AG04450 (cell line): ENCODE measurements around the gene KTN1. TPM values are rescaled to one million over a fixed set of nuclear protein-coding genes. Genes with fewer than 3 reads are reported as not detected.

Experiments used
- CTCF ChIA-PET: fragments of 300-600, 350-600 bp; formaldehyde crosslinking; extraction: SDS; loops from one replicate; lab custom pipeline; 2022; ENCODE audit warnings: antibody characterized with exemption, inconsistent platforms; lab: Charles Lee
- POLR2A ChIA-PET: fragments of 350-600 bp; formaldehyde crosslinking; extraction: SDS; loops from one replicate; lab custom pipeline; 2021; ENCODE audit warnings: antibody characterized with exemption, inconsistent platforms; lab: Yijun Ruan, JAX
- DNase-seq: peaks from one replicate; pipeline ENCODE4 v3.0.0-alpha.2; 2011; ENCODE audit warnings: low read depth, low spot score
- H3K27ac ChIP-seq: one replicate; pipeline ENCODE4 v1.5.1; 2012; ENCODE audit warnings: low read depth, low read length, control low read depth
- H3K27me3 ChIP-seq: one replicate; pipeline ENCODE4 v1.6.0; 2012; ENCODE audit warnings: low read length; ENCODE audit not compliant: control insufficient read depth, insufficient read depth
- H3K4me3 ChIP-seq: 2 replicates; pipeline ENCODE4 v1.5.1; 2011; ENCODE audit warnings: mild to moderate bottlenecking, low read depth, low read length, control low read depth
- H3K9me3 ChIP-seq: 2 replicates; pipeline ENCODE4 v1.5.1; 2012; ENCODE audit warnings: low read length; ENCODE audit not compliant: control insufficient read depth, insufficient read depth
- polyA plus RNA-seq: library from polyadenylated mRNA; depleted of rRNA; stranded (reverse); fragments of >200 nt; gene quantifications from 2 replicates; pipeline ENCODE4 v1.2.3, GENCODE V29; 2011
- TF ChIP-seq, protein P1 (sequence below): IDR thresholded peaks from 2 replicates; pipeline ENCODE4 v1.5.1; 2011; ENCODE audit warnings: low read depth, low read length, control low read depth, inconsistent platforms

KTN1 gene
- polyA plus RNA-seq, 1 experiment, result 129 TPM

DNA sequence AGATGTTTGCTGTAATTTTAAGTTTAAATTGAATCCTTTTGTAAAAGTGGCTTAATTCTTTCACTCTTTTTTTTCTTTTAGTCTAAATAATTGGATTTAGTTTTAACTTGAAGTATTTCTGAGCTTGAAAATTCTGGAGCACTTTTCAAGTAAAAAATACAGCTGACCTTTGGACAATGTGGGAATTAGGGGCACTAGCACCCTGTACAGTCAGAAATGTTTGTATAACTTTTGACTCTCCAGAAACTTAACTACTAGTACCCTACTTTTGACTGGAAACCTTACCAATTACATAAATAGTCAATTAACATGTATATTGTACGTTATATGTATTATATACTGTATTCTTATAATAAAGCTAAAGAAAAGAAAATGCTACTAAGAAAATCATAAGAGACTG lies 7.8 kb downstream of the KTN1 start:
- H3K27me3 ChIP-seq, result no peaks in the 10 kb centered on the region
- H3K27ac ChIP-seq, result no peak overlapping the region
- TF ChIP-seq, protein P1, sequence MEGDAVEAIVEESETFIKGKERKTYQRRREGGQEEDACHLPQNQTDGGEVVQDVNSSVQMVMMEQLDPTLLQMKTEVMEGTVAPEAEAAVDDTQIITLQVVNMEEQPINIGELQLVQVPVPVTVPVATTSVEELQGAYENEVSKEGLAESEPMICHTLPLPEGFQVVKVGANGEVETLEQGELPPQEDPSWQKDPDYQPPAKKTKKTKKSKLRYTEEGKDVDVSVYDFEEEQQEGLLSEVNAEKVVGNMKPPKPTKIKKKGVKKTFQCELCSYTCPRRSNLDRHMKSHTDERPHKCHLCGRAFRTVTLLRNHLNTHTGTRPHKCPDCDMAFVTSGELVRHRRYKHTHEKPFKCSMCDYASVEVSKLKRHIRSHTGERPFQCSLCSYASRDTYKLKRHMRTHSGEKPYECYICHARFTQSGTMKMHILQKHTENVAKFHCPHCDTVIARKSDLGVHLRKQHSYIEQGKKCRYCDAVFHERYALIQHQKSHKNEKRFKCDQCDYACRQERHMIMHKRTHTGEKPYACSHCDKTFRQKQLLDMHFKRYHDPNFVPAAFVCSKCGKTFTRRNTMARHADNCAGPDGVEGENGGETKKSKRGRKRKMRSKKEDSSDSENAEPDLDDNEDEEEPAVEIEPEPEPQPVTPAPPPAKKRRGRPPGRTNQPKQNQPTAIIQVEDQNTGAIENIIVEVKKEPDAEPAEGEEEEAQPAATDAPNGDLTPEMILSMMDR, result no peak
- ChIA-PET CTCF (interaction anchor here (0.6 to 3.4 kb wide), 3 partner anchors 9 to 160 kb away, joined by 3 to 18 read pairs (median 3); no protein-coding TSS in a partner anchor), POLR2A (no interaction called here)
- no peak overlapping the region for H3K4me3 ChIP-seq
- no peak for DNase-seq
- no peaks in the 10 kb centered on the region for H3K9me3 ChIP-seq

DNA sequence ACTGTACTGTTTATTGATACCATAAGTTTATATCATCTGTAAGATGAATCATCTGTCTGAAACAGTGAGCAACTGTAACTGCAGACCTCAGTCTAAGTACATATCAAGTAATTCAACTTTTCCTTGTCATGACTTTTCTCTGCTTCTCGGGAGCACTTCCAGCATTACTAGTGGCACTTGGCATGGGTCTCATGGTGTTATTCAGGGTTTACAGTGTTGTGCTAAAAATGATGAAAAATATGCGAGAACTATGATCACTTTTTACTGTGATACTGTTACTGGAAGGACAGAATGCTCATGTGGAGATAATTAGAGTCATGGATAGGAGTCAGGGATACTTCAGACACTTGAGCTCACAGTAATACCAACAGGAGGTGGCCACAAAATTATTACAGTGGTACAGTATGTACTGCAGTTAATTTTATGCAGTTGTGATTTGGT lies 8.3 kb downstream of the KTN1 start:
- ChIA-PET CTCF (interaction anchor here (0.6 to 3.4 kb wide), 2 partner anchors 9 to 142 kb away, joined by 3 to 18 read pairs; no protein-coding TSS in a partner anchor), POLR2A (no interaction called here)
- no peak for DNase-seq
- TF ChIP-seq, protein P1, result no peak
- Histone ChIP-seq H3K9me3 (no peaks in the 10 kb centered on the region), H3K27ac (no peak overlapping the region), H3K27me3 (no peaks in the 10 kb centered on the region), H3K4me3 (no peak overlapping the region)

DNA sequence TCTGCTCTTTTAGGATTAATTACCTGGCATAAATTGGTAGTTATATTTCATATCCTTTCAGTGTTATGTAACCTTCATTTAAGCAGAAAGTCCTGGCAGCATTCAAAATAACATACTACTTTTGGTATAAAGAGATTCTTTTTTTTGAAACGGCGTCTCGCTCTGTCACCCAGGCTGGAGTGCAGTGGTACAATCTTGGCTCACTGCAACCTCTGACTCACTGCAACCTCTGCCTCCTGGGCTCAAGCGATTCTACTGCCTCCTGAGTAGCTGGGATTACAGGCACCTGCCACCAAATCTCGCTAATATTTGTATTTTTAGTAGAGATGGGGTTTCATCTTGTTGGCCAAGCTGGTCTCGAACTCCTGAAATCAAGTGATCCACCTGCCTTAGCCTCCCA lies 9.2 kb downstream of the KTN1 start:
- Histone ChIP-seq H3K9me3 (no peaks in the 10 kb centered on the region), H3K27ac (no peak overlapping the region), H3K27me3 (no peaks in the 10 kb centered on the region), H3K4me3 (no peak overlapping the region)
- TF ChIP-seq, protein P1, result no peak
- ChIA-PET POLR2A (no interaction called here), CTCF (interaction anchor here (1.9 kb wide), 1 partner anchor 143 kb away, joined by 6 read pairs; no protein-coding TSS in a partner anchor)
- no peak for DNase-seq

- no peak overlapping the region for H3K4me3 ChIP-seq
- no peak for DNase-seq
- no peaks in the 10 kb centered on the region for H3K27me3 ChIP-seq
- H3K9me3 ChIP-seq, result no peaks in the 10 kb centered on the region; the same call in 1 of the 2 replicates
- ChIA-PET CTCF (interaction anchor here (2.8 kb wide), 1 partner anchor 146 kb away, joined by 12 read pairs; no protein-coding TSS in a partner anchor), POLR2A (no interaction called here)
- TF ChIP-seq, protein P1, result no peak
- no peak overlapping the region for H3K27ac ChIP-seq
Observed at GRCh38 chr14:55592436-55592835, 12.4 kb downstream of the KTN1 start.

GRCh38 chr14:55593698-55594097 lies 13.7 kb downstream of the KTN1 start:
- no peaks in the 10 kb centered on the region for H3K27me3 ChIP-seq
- H3K4me3 ChIP-seq, result no peak overlapping the region
- no peak overlapping the region for H3K27ac ChIP-seq
- H3K9me3 ChIP-seq, result peaks cover 4% of the 10 kb centered on the region; the same call in 1 of the 2 replicates
- TF ChIP-seq, protein P1, result no peak
- CTCF ChIA-PET, result interaction anchor here (0.6 to 2.8 kb wide), 3 partner anchors 148 to 1029 kb away, joined by 3 to 12 read pairs (median 3); no protein-coding TSS in a partner anchor
- no peak for DNase-seq
- POLR2A ChIA-PET, result no interaction called here
